Measurements from ENCODE around the gene TRPV3. TPM values are rescaled to one million over a fixed set of nuclear protein-coding genes. Genes with fewer than 3 reads are reported as not detected.

TRPV3 gene
- total and polyA plus RNA-seq, 2 of the 13 experiments (the other 11 are each of a cell fraction or from before 2014, with no cell fraction given): 0.90 to 1.0 TPM

GRCh38 chr17:3511852-3512504, 45.6 kb downstream of the TRPV3 start (continued):
- TF ChIP-seq PRDM4 (CRISPR knock-in tag; IDR thresholded peaks at IDR 0.05; ENCODE audit: borderline replicate concordance): no peak
- TF ChIP-seq RBFOX2 (IDR thresholded peaks at IDR 0.05; ENCODE audit: low read depth, low read length): no peak
- TF ChIP-seq CBFB (CRISPR knock-in tag; IDR thresholded peaks at IDR 0.05): no peak

- intact Hi-C loops (cut with micrococcal nuclease; ENCODE audit: unreplicated experiment) (no loop called here), in situ Hi-C loops (cut with HindIII; ENCODE audit: extremely low pct_ligation_motif_present, low pct_unique_long_range_greater_than_20kb) (no loop called here)
- ChIA-PET CTCF (ENCODE audit: low intra/inter-chr PET ratio, low total read pairs) (no interaction called here), POLR2A (no interaction called here)
- no peaks in the 10 kb centered on the region for H3K9me3 ChIP-seq (ENCODE audit: low read length)
- no peak overlapping the region for H3K4me2 ChIP-seq (ENCODE audit: low read depth, low read length)
- no peak overlapping the region for H3K27ac ChIP-seq (ENCODE audit: extremely low read length, insufficient read depth, low read length)
- no TSS peak for BruUV-seq (replicated peaks)
- no peak overlapping the region for H3K4me3 ChIP-seq (replicated peaks in 1 of 3; ENCODE audit: insufficient read depth in 1 of 3, low read depth in 2 of 3, low read length in 3 of 3)
- no peaks in the 10 kb centered on the region for H3K27me3 ChIP-seq (ENCODE audit: control insufficient read depth in 1 of 2, insufficient read depth in 2 of 2, low read length in 2 of 2)
- no peaks in the 10 kb centered on the region for H3K79me2 ChIP-seq (ENCODE audit: insufficient read depth, low read length)
- DNase-seq (ENCODE audit: low spot score): no peak
- ATAC-seq: no peak
- no peak overlapping the region for H2AFZ ChIP-seq (ENCODE audit: low read length)
- 60% methylated on average over 6 of the region's 7 CpGs for WGBS (ENCODE audit: low lambda C conversion rate)
- no peaks in the 10 kb centered on the region for H3K36me3 ChIP-seq (replicated peaks in 1 of 2; ENCODE audit: control insufficient read depth in 1 of 2, insufficient read depth in 2 of 2, low read length in 2 of 2)
- no peak for FAIRE-seq
- H3K4me1 ChIP-seq (ENCODE audit: insufficient read depth, low read length): 0 out of 2 replicates have a peak, but pooled peaks cover 6% of the 10 kb centered on the region
- H3K9ac ChIP-seq (ENCODE audit: insufficient read depth, low read depth, low read length): no peak overlapping the region
- H4K20me1 ChIP-seq (ENCODE audit: insufficient read depth, low read length): no peaks in the 10 kb centered on the region
- no peak for TF ChIP-seq ZFP41 (CRISPR knock-in tag; IDR thresholded peaks at IDR 0.05; ENCODE audit: borderline replicate concordance)
- TF ChIP-seq ZBTB37 (CRISPR knock-in tag; IDR thresholded peaks at IDR 0.05): no peak
- no peak for TF ChIP-seq REST (IDR thresholded peaks at IDR 0.05; ENCODE audit: borderline replicate concordance in 1 of 2, low read depth in 1 of 2, low read length in 2 of 2)
- TF ChIP-seq ZBTB33 (CRISPR knock-in tag; IDR thresholded peaks at IDR 0.05): no peak
- TF ChIP-seq GRHL1 (CRISPR knock-in tag; conservative IDR thresholded peaks at IDR 0.05): no peak
- TF ChIP-seq ZNF747 (CRISPR knock-in tag; IDR thresholded peaks at IDR 0.05; ENCODE audit: borderline replicate concordance): no peak
- no peak for TF ChIP-seq TBX3 (IDR thresholded peaks at IDR 0.05; ENCODE audit: borderline replicate concordance)
These were observed 47.5 kb downstream of the TRPV3 start for GRCh38 chr17:3510090-3510489.
